Measurements from ENCODE around the gene LDLRAD3. TPM values are rescaled to one million over a fixed set of nuclear protein-coding genes. Genes with fewer than 3 reads are reported as not detected.

LDLRAD3 gene
- total RNA-seq, 2 experiments from 2014 or later, result not detected

- H4K20me1 ChIP-seq (ENCODE audit: insufficient read depth, low read length), result no peaks in the 10 kb centered on the region
- no peak overlapping the region for H3K4me2 ChIP-seq (ENCODE audit: low read length)
- H3K36me3 ChIP-seq (ENCODE audit: insufficient read depth, low read length), result no peaks in the 10 kb centered on the region
- H3K4me3 ChIP-seq (ENCODE audit: low read depth, low read length, poor library complexity, severe bottlenecking), result no peak overlapping the region
- H3K79me2 ChIP-seq (ENCODE audit: insufficient read depth, low read depth, low read length), result no peaks in the 10 kb centered on the region
- BruUV-seq (replicated peaks), result no TSS peak
- DNase-seq (ENCODE audit: low spot score), result no peak
- no peaks in the 10 kb centered on the region for H3K9me2 ChIP-seq (ENCODE audit: insufficient read depth, low read length)
- no peak overlapping the region for H3K27ac ChIP-seq (ENCODE audit: low read depth, low read length, poor library complexity, severe bottlenecking)
- H3K9me3 ChIP-seq (ENCODE audit: low read length), result no peaks in the 10 kb centered on the region
- intact Hi-C loops (cut with micrococcal nuclease; ENCODE audit: unreplicated experiment), result no loop called here
- H3K4me1 ChIP-seq (ENCODE audit: insufficient read depth, low read length, poor library complexity, severe bottlenecking), result no peaks in the 10 kb centered on the region
- ChIA-PET POLR2A (interaction anchor here (0.5 kb wide), 1 partner anchor 57 kb away, joined by 3 read pairs; no protein-coding TSS in a partner anchor), CTCF (ENCODE audit: unreplicated experiment) (no interaction called here)
- TF ChIP-seq CTCF (conservative IDR thresholded peaks at IDR 0.05; ENCODE audit: low read length) (no peak), EZH2phosphoT487 (IDR thresholded peaks at IDR 0.05; ENCODE audit: borderline replicate concordance, low read depth, low read length) (no peak)
- no peak overlapping the region for H2AFZ ChIP-seq (ENCODE audit: low read length)
Observed at GRCh38 chr11:36240801-36241200, 296.9 kb downstream of the LDLRAD3 start.

GRCh38 chr11:36241497-36241896 lies 297.6 kb downstream of the LDLRAD3 start:
- ChIA-PET CTCF (ENCODE audit: unreplicated experiment) (no interaction called here), POLR2A (no interaction called here)
- H3K27ac ChIP-seq (ENCODE audit: low read depth, low read length, poor library complexity, severe bottlenecking), result no peak overlapping the region
- H3K79me2 ChIP-seq (ENCODE audit: insufficient read depth, low read depth, low read length), result no peaks in the 10 kb centered on the region
- H3K4me2 ChIP-seq (ENCODE audit: low read length), result no peak overlapping the region
- H3K9me3 ChIP-seq (ENCODE audit: low read length), result no peaks in the 10 kb centered on the region
- DNase-seq (ENCODE audit: low spot score), result no peak
- H3K4me3 ChIP-seq (ENCODE audit: low read depth, low read length, poor library complexity, severe bottlenecking), result no peak overlapping the region
- H3K36me3 ChIP-seq (ENCODE audit: insufficient read depth, low read length), result no peaks in the 10 kb centered on the region
- H2AFZ ChIP-seq (ENCODE audit: low read length), result no peak overlapping the region
- no peaks in the 10 kb centered on the region for H4K20me1 ChIP-seq (ENCODE audit: insufficient read depth, low read length)
- TF ChIP-seq CTCF (conservative IDR thresholded peaks at IDR 0.05; ENCODE audit: low read length) (no peak), EZH2phosphoT487 (IDR thresholded peaks at IDR 0.05; ENCODE audit: borderline replicate concordance, low read depth, low read length) (no peak)
- BruUV-seq (replicated peaks), result no TSS peak
- no peaks in the 10 kb centered on the region for H3K4me1 ChIP-seq (ENCODE audit: insufficient read depth, low read length, poor library complexity, severe bottlenecking)
- intact Hi-C loops (cut with micrococcal nuclease; ENCODE audit: unreplicated experiment), result no loop called here
- no peaks in the 10 kb centered on the region for H3K9me2 ChIP-seq (ENCODE audit: insufficient read depth, low read length)

- intact Hi-C loops (cut with micrococcal nuclease; ENCODE audit: unreplicated experiment), result no loop called here
- Histone ChIP-seq H3K36me3 (ENCODE audit: insufficient read depth, low read length) (no peaks in the 10 kb centered on the region), H3K9me2 (ENCODE audit: insufficient read depth, low read length) (no peaks in the 10 kb centered on the region), H2AFZ (ENCODE audit: low read length) (no peak overlapping the region), H3K27ac (ENCODE audit: low read depth, low read length, poor library complexity, severe bottlenecking) (no peak overlapping the region), H3K4me2 (ENCODE audit: low read length) (no peak overlapping the region), H3K4me3 (ENCODE audit: low read depth, low read length, poor library complexity, severe bottlenecking) (no peak overlapping the region), H3K4me1 (ENCODE audit: insufficient read depth, low read length, poor library complexity, severe bottlenecking) (no peaks in the 10 kb centered on the region), H4K20me1 (ENCODE audit: insufficient read depth, low read length) (no peaks in the 10 kb centered on the region), H3K9me3 (ENCODE audit: low read length) (no peaks in the 10 kb centered on the region), H3K79me2 (ENCODE audit: insufficient read depth, low read depth, low read length) (no peaks in the 10 kb centered on the region)
- BruUV-seq (replicated peaks), result no TSS peak
- DNase-seq (ENCODE audit: low spot score), result no peak
- POLR2A ChIA-PET, result no interaction called here
- CTCF ChIA-PET (ENCODE audit: unreplicated experiment), result no interaction called here
- TF ChIP-seq EZH2phosphoT487 (IDR thresholded peaks at IDR 0.05; ENCODE audit: borderline replicate concordance, low read depth, low read length), result no peak
- TF ChIP-seq CTCF (conservative IDR thresholded peaks at IDR 0.05; ENCODE audit: low read length), result no peak
Observed at GRCh38 chr11:36243641-36244040, 299.8 kb downstream of the LDLRAD3 start.
